ENCODE results near the gene PPIB.

The PPIB gene

DNA sequence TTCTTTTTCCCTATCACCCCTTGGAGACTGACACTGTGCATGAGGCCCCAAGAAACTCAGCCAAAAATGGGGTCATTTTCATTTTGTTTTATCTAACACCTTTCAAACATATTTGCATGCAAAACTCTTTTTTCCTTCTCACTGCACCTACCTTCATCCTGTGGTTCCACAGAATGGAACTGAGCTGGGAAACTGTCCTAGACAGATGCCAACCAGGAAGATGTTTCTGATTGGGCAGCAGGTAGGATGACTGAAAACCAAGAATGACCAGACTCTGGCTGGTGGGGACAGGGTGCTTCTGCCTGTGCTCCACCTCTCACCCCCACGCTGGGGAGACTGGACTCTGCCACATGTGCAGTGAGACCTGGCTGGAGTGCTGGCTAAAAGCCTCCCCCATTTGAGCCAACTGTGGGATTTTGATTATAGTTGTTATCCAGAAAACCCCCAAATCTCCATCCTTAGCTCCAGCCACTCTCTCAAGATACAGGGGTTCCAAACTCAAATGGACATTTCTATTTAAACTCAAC, 5.2 kb downstream of the PPIB start:
- DNase-seq: no peak

DNA sequence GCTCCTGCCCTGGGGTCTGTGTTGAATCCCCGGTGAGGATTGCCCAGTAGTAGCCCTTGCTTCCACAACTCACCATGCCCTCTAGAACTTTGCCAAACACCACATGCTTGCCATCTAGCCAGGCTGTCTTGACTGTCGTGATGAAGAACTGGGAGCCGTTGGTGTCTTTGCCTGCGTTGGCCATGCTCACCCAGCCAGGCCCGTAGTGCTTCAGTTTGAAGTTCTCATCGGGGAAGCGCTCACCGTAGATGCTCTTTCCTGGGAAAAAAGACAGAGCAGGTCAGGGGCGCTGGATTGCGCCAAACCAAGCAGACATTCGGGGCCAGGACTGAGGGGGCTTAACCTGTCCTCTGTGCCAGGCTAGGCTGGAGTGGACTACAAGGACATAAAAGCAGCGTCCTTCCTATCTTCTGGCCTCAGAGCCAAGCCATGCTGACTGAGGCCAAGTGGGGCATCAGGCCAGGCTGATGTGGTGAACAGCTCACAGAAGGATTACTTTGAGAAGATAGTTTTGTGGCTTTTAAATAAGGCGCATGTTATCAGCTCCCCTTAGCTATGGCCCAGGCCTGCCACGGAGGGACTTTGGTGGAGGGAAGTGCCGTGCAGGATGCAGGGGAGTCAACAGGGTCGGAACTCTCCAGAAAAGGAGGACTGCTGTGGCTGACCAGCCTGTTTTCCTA, 6.0 kb downstream of the PPIB start:
- no peak for DNase-seq

DNA sequence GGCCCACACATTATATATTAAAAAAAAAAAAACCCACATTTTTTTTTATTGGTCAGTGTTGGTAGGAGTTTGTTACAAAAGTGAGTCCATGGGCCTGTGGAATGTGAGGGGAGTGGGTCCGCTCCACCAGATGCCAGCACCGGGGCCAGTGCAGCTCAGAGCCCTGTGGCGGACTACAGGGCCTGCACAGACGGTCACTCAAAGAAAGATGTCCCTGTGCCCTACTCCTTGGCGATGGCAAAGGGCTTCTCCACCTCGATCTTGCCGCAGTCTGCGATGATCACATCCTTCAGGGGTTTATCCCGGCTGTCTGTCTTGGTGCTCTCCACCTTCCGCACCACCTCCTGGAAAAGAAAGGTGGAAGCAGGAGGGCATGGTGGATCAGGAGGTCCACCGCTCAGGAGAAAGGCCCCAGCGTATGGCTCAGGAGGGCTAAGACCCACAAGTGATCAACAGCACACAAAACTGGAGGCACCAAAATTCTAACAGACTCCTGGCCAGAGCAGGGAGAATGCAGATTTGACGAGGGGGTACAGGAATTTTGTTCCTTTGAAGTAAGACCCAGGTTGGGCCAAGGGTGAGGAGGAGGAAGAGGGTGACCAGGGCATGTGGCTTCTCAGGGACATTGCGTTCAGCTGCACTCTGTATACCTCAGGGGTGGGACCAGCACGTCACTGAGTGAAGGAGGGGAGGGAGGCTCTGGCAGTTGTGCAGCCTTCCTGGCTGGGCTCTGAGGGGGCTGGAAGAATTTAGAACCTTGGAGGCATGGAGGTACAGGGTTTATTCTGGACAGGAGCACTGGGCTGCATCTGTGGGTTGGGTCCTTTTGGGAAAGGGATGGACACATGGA, 6.8 kb downstream of the PPIB start:
- DNase-seq: no peak

DNA sequence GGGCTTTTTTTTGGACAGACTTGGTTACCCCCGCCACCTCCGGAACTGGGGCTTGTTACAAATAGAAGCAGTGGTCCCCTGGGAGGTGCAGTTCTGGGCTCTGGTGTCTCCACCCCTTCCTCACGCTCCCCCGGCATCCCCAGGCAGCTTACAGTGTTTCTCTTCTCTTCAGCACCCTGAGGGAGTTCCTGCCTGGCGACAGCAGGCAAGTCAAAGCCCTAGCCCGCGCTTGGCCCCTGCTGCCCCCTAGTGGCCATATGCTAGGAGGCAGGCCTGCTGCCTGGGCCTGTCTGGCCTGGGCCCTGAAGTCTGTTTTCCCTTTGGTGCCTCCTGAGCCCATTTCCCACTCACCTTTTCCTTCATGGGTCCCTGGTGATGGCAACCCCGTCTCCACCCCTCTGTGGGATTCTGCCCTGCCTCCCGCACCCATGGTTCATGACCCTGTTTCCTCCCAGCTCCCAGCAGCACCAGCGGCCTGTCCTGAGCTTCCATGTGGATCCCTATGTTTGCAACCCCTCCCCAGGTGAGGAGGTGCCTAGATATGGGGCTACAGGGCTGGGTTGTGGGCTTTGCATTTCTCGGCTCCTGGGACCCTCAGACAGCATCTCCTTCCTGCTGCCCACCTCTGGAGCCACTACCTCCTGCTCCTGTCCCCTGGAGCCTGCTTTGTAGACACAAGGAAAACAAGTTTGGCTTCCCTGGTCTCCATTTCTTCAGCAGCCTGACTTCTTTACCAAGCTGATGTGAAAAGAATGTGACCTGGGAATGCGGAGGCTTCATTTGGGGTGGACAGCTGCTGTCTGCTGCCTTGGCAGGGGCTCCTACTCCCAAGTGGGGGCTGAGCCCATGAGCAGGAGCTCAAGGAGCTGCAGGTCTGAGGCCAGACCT, 9.1 kb downstream of the PPIB start:
- DNase-seq: peak; percentile 93

DNA sequence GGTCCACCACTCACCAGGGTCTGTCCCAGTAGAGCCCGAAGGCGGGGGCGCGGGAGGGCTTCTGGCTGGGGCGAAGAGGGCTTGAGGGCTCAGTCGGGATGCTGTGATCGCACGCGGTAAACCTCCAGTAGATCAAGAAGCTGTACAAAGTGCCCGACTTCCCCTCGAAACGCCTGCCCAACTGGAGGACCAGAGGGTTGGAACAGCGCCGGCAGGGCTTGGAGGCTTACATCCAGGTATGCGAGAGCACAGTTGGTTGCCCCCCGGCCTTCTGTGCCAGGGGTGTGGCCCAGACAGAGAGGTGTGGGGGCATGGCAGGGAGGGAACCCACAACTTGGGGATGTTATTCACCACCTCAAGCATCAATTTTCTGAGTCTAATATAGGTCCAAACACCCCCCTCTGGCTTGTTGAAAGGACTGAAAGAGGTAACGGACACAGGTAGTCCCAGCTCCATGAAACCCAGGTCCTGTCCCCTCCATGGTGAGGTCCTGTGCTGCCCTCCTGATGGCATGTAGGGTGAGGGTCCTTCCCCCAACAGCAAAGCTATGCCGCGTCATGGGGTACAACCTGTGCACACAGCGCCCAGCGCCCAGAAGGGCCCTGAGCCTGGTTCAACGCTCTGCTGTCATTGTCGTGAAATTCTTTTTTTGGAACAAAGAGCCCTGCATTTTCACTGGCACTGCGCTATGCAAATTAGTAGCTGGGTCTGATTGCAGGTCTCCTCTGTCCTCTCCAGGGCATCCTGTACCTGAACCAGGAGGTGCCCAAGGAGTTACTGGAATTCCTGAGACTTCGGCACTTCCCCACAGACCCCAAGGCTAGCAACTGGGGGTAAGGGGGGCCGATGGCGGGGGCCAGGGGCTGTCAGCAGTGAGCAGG, 10.1 kb downstream of the PPIB start:
- peak; percentile 18 for DNase-seq

DNA sequence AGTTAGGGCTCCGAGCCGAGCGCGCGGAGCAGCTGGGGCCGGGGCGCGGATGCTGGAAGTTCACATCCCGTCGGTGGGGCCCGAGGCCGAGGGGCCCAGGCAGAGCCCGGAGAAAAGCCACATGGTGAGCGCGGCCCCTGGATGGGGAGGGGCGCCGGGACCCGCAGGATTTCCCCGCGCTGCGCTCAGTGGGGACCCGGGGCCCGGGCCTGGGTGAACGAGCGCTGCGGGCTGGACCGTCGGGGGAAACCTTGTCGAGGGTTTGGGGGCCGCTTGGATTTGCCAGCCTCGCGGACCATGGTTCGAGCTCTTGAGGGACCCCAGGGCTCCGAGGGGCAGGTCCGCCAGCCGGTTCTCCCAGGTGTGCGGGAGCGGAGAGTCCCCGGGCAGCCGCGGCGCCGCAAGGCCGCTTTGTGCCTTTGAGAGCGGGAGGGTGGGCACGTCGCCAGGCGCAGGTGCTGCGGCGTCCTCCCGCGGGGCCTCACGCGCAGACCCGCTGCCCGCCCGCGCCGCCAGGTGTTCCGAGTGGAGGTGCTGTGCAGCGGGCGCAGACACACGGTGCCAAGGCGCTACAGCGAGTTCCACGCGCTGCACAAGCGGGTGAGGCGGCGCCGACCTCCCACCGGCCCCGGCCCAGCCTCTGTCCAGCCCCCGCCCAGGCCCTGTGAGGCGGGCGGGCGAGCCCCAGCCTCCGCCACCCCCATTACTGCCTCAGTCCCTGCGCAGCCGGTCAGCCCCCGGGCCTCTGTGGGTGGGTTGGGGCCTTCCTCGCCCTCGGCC, 10.9 kb downstream of the PPIB start, which contains the start of gene SNX22:
TSS of gene SNX22 (plus strand) at position 5 of the 780 bp plus-strand sequence. CDS start at position 50, 45 bp downstream.
- DNase-seq: peak; percentile 45

DNA sequence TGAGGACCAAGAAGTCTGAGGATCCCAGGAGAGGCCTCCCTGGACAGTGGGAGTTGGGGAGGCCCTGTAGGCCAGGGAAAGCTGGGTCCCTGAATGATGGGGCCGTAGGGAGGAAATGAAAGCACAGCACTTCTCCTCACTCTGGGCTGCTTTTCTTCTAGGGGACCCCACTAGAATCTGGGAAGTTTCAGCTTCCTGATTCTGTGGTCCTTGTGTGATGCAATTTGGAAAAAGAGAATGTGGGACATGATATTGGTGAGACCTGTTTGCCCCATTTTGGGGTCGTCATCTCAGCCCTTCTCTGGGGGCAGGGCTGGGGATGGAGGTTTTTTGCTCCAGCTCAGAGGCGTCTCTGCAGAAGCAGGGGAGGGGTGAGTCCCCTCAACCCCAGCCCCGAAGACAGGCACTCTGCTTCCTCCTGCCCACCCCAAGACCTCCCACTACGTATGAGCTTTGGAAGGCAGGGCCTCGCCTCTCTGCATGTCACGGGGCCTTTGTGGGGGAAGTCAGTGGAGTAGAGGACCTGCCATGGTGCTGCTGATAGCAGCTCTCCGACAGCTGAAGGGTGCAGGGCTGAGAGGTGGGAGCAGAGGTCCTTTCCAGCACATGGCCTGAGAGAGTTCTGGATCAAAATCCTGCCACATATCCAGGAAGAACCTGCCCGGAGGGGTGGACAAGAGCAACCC, 12.8 kb downstream of the PPIB start:
- DNase-seq: no peak

DNA sequence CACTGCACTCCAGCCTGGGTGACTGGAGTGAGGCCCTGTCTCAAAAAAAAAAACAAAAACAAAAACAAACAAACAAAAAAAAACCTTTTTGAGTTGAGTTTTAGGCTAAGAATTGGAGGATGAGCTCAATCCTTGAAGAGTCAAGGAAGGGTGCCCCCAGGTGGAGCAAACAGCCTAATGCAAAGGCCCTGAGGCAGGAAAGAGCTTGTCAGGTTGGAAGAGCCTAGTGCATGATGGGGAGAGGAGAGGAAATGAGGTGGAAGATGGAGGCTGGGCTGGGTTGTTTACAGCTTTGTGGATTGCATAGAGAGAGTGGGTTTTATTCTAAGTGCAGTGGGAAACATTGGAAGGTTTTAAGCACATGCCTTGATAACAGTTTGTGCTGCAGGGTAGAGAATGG, 13.4 kb downstream of the PPIB start:
- DNase-seq: peak; percentile 20

DNA sequence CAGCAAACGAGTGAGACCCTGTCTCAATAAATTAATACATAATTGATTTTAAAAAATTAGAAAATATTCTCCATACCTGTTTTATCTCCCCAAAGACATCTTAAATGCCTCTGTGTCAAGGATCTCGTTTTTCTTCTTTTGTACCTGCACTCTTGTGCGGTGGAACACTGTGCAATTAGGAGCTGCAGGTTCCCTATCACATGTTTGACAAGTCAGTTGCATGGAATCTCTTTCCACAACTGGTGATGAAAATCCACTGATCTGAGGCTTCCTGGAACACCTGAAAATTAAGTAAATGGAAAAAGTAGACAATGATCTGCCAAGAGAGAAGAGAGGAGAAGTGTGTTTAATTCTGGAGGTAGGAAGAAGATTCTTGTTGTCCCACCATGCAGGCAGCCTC, 14.2 kb downstream of the PPIB start:
- no peak for DNase-seq

DNA sequence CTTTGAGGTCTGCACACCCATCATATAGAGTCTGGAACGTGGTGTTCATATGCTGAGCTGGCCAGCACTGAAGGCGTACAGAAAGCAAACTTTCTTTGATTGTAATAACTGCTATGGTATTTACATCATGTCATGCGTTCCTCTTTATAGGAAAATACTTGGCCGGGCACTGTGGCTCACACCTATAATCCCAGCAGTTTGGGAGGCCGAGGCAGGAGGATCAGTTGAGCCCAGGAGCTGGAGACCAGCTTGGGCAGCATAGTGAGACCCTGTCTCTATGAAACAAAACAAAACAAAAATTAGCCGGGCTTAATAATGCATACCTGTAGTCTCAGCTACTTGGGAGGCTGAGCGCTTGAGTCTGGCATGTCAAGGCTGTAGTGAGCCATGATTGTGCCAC, 14.7 kb downstream of the PPIB start:
- no peak for DNase-seq

DNA sequence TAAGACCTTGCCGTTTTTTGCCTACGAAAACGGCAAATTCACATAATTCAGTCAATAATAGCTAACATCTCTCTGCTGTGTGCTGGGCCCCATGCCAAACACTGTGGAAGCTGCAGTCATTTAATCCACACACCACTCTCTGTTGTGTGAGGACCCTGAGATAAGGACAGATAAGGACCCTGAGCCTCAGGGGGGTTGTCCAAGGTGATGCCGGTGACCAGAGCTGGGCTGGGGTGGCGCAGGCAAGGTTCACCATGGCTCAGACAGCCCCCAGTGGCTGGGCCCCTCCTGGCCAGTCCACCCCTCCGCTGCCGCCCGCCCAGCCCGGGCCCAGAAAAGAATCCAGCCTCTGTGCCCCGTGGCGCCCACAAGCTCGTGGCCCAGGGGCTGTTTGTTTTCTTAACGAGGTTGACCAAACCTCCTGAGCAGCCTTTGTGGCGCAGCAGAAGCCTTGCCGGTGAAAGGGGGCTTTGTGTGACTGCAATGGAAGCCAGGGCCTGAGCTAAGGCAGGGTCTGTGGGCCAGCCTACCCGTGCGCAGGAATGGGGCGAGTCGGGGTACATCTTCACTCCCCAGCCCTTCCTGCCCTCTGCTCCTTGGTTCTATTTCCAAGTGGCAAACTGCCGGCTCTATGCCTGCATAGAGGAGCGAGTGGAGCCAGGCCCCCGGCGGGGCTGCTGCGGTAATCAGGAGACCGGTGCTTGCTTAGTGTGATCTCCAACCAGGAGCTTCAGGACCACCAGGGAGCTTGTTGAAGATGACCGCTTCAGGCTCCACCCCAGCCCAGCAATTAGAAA, 15.7 kb downstream of the PPIB start:
- DNase-seq: no peak

DNA sequence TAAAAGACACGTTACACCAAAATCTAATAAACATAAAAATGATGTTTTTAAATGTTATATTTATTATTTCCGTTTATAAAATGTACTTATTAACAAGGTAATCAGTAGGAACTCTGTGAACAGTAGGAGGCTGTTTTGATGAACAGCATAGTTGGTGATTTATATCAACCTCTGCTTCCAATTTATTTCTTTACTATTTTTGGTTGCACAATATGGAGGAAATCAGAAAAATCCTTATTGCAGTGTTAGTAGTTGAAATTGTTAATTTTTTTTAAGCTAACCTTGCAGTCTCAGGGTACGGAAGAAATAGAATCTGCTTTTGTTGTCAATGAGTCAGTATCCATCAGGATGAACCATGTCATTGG, 16.3 kb downstream of the PPIB start:
- no peak for DNase-seq

DNA sequence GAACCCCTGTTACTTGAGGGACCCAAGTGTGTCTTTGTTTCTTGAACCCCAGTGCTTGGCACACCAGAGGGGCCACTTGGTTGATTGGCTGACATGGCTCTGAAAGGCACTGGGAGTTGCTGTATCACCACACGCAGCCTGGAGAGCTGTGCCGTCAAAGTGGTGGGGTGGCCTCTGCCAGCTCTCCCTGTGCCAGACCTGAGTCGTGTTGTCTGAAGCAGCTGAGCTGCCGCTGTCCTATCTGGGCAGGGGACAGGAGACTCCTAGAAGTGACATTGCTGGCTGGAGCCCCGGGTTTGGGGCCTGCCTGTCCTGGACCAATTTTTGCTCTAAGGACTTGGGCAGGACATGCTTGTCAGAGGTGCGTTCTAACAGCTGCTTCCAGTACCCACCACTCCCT, 16.8 kb downstream of the PPIB start:
- no peak for DNase-seq

DNA sequence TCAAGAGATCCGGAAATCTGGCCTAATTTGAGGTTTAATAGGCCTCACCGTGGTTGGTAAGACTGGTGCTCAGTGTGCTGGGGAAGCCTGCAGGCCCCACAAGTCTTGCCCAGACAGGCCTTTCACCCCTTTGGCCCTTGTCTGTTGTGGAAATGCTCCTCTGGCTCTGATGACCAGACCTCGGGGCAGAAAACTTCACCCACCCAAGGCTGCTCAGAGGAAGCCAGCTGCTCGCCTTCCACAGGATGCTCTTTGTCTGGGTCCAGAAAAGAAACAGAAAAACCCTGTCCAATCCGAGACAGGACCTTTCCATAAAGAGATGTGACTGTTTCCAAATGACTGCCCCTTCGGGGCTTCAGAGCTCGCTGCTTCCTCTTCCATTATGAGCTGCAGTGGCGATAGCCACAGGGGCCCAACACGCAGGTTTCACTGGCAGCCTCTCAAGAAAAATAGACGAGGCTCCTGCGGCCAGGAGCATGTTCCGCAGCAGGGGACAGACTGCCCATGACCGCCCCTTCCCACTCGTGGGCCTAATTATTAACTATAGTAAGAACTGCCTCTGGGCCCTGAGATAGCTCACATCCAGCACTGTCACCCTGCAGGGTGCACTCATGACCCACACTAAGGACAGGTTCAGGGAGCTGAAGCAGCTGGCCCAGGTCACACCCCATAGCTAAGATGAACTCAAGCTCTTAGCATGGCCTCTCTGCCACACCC, 18.1 kb downstream of the PPIB start:
- DNase-seq: no peak

DNA sequence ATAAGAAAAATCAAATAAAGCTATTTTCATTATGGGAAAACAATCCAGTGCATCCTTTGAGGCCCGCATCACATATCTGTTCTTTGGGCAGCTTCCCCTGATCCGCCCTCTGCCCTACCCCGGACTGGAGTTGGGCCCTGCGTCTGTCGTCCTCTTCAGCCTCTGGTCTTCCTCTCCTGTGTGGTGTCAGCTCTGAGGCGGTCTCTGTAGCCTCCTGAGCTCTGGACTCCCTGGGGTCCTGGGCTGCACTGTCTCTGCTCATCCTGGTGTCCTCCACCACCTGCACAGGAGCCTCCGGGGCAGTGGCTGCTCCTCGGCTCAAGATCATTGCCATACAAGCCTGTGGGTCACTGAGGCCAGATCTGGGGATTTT, 18.6 kb downstream of the PPIB start:
- DNase-seq: no peak

DNA sequence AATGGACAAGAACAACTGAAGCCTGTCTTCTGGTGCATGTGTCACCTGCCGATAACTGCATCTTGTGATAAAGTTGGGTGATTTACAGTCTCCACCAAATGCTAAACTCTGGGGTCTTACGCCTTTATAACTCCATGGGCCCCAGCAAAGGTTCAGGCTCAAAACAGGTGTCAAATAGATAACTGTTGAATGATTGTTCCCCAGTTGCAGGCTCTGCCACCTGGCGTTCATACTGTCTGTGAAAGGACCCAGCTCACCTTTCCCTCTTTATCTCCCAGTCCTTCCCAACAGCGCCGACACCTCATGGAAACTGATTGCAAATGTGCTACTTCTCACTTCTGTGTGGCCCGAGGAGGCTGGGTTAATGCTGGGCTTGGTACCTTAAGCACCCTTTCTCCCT, 19.5 kb downstream of the PPIB start:
- no peak for DNase-seq

DNA sequence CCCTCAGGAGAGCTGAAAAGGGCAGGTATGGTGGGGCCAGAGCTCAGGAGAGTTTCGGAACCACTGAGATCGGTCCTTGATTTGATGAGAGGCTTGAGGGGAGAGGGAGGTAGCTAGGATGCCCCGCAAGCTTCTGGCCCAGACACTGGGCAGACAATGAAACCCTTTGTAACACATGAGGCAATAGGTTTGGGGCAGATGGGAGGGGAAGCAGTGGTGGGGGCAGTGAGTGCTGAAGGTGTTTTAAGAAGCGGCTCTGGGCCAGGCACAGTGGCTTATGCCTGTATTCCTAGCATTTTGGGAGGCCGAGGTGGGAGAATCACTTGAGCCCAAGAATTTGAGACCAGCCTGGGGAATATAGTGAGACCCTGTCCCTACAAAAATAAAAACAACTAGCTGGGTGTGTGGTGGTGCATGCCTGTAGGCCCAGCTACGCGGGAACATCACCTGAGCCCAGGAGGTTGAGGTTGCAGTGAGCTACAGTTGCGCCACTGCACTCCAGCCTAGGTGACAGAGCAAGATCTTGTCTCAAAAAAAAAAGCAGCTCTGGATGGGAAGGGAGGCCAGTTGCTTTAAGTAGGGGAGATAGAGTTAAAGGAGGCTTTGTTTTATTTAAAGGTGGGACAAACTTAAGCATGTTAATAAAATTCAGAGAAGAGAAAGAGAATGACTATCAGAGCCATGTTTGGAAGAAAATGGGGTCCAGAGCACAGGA, 20.9 kb downstream of the PPIB start:
- no peak for DNase-seq

DNA sequence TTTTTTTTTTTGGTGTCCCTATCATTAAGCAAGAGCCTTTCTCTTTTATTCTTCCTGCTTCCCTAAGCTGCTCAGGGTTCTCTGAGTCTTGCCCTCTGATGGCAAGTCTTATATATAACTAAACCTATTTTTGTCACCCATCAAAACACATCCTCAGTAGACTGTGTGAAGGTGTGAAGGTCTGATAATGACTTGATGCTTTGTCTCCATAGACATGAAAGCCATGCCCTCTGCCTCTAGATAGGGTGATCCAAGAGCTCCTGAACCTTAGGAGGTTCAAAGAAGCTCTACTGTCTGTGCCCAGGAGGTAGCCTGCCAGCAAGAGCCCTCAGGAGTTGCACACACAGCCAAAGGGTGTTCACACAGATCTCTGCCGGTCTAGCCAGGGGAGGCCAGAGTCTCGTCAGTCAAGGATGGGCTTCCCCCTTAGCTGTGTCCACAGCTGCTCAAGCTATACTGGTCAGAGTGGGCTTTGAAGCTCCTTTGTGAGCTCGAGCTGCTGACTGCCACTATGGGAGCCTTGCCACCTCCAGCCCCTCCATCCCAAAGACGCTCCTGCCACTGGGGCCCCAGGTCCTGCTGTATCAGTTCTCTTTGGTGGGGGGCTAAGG, 24.4 kb downstream of the PPIB start:
- no peak for DNase-seq
